CD4-positive, CD25-positive, alpha-beta regulatory T cell (primary cell): ENCODE data around the gene NAA15. TPM values are rescaled to one million over a fixed set of nuclear protein-coding genes. Genes with fewer than 3 reads are reported as not detected.

Experiments used
- ATAC-seq, 2 donors: fragments of 150-1000 bp; cut with Tn5 transposase; one replicate each; pipeline ENCODE4 v1.10.0; 2021; ENCODE audit warnings: low read depth in 2 of 2, moderate number of reproducible peaks in 2 of 2, moderate library complexity in 1 of 2
- DNase-seq, 3 donors: peaks; one replicate each; pipeline versions ENCODE4 v3.0.0 to v3.0.0-alpha.2; 2012 to 2022; ENCODE audit warnings: mixed read lengths in 1 of 3
- H3K27ac ChIP-seq: one replicate; pipeline ENCODE4 v1.7.0; 2013; ENCODE audit warnings: mild to moderate bottlenecking, low read length; ENCODE audit not compliant: insufficient read depth, poor library complexity, severe bottlenecking
- H3K27me3 ChIP-seq: one replicate; pipeline ENCODE4 v1.7.0; 2013; ENCODE audit warnings: low read length; ENCODE audit not compliant: control insufficient read depth, insufficient read depth
- H3K36me3 ChIP-seq: one replicate; pipeline ENCODE4 v1.7.0; 2013; ENCODE audit warnings: mild to moderate bottlenecking, low read length, moderate library complexity; ENCODE audit not compliant: control insufficient read depth, insufficient read depth
- H3K4me1 ChIP-seq: 2 replicates; pipeline ENCODE4 v1.7.0; 2013; ENCODE audit warnings: mild to moderate bottlenecking, low read length; ENCODE audit not compliant: insufficient read depth, control insufficient read depth, poor library complexity, severe bottlenecking
- H3K4me3 ChIP-seq: one replicate; pipeline ENCODE4 v1.7.0; 2013; ENCODE audit warnings: low read depth, mild to moderate bottlenecking, low read length, moderate library complexity
- H3K9me3 ChIP-seq, 2 experiments: 1 replicate in 1 of 2; 2 replicates in 1 of 2; pipeline ENCODE4 v1.7.0; 2013; ENCODE audit warnings: low read length in 2 of 2, mild to moderate bottlenecking in 1 of 2, moderate library complexity in 1 of 2; ENCODE audit not compliant: control insufficient read depth in 2 of 2
- H3K27ac Mint-ChIP-seq, 3 donors: one replicate each; pipeline ENCODE4 v1.8.0; 2020 to 2022; ENCODE audit warnings: mild to moderate bottlenecking in 3 of 3, mixed read lengths in 3 of 3, moderate library complexity in 2 of 3
- H3K27me3 Mint-ChIP-seq: one replicate; pipeline ENCODE4 v1.8.0; 2022; ENCODE audit warnings: mild to moderate bottlenecking, mixed read lengths
- H3K36me3 Mint-ChIP-seq: one replicate; pipeline ENCODE4 v1.8.0; 2020; ENCODE audit warnings: mixed read lengths
- H3K4me1 Mint-ChIP-seq, 4 donors: one replicate each; pipeline ENCODE4 v1.8.0; 2020 to 2022; ENCODE audit warnings: mixed read lengths in 4 of 4, mild to moderate bottlenecking in 1 of 4
- H3K4me3 Mint-ChIP-seq, 4 donors: one replicate each; pipeline ENCODE4 v1.8.0; 2020 to 2022; ENCODE audit warnings: mild to moderate bottlenecking in 4 of 4, mixed read lengths in 4 of 4, moderate library complexity in 3 of 4
- H3K9me3 Mint-ChIP-seq, 7 donors: one replicate each; pipeline ENCODE4 v1.8.0; 2020 to 2022; ENCODE audit warnings: mixed read lengths in 7 of 7, mild to moderate bottlenecking in 3 of 7, moderate library complexity in 2 of 7
- polyA plus RNA-seq, 4 donors: library from polyadenylated mRNA; unstranded; fragments of 300-500 nt; fragmentation: Illumina TruSeq; gene quantifications; one replicate each; pipeline ENCODE4 v1.2.3, GENCODE V29; 2021
- total RNA-seq: library from RNA; stranded (reverse); gene quantifications from one replicate; pipeline ENCODE4 v1.2.3, GENCODE V29; 2022

The NAA15 gene
- total and polyA plus RNA-seq, 5 donors from 2014 or later = 32.5 to 48.8 (median 35.4) TPM

DNA sequence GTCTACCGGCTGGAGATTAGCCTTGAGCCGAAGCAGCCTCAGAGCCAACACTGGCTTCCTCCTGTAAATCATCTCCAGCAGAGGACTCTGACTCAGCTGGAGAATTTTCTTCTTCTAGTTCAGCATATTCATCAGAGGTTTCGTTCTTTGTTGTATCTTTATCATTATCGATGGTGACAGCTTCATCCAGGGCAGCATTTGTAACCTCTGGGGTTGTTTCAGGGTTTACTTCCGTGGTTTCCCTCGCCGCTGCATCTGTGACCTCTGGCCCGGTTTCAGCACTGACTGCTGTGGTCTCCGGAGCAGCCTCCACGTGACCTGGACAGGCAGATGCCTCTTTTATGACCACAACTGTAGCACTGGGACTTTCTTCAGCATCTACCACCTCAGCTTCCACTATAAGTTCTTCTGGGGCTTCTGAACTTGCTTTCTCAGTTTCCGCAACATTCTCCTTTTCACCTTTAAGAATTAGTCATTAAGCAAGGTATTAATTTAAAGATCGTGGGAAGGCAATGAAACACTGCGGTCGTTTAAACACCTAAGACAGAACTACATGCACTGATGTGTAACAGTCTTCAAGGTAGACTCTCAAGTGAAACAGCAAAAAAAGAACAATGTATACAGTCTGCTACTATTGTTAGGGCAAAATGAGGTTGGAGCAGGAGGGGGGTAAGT lies 34.6 kb upstream of the NAA15 start:
- H3K36me3 Mint-ChIP-seq = no peaks in the 10 kb centered on the region
- no peaks in the 10 kb centered on the region for H3K9me3 Mint-ChIP-seq
- DNase-seq (peak; percentile 32 to 82 (median 46)), ATAC-seq (peak; percentile 80 to 90)
- H3K27ac Mint-ChIP-seq = peak overlapping the region; percentile 10 to 83 (median 54)
- peak overlapping the region; percentile 53 to 91 (median 86) for H3K4me3 Mint-ChIP-seq
- peaks cover 11% of the 10 kb centered on the region for H3K27me3 Mint-ChIP-seq
- Histone ChIP-seq H3K9me3 (no peaks in the 10 kb centered on the region), H3K36me3 (no peaks in the 10 kb centered on the region), H3K27me3 (no peaks in the 10 kb centered on the region), H3K4me1 (peaks cover 13% of the 10 kb centered on the region), H3K4me3 (peak overlapping the region; percentile 76), H3K27ac (peak overlapping the region; percentile 18)
- H3K4me1 Mint-ChIP-seq = peaks cover 7 to 18% (median 13%) of the 10 kb centered on the region in 4 donors

DNA sequence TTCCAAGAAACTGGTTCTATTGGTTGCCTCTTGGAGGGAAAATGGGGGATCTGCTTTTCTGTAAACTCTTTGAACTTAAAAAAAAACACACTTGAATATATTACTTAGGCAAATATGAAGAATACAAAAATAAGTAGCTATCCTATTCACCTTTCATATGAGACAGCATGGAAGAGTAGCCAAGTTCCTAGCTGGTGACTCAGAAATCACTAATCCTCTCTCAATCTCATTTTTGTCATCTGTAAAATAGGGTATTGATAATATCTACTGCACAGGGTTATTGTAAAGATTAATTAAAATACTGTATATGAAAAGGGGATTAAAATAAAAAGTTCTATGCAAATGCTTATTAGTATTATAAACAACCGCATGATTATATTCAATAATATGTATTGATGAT lies 34.0 kb upstream of the NAA15 start:
- H3K9me3 Mint-ChIP-seq = no peaks in the 10 kb centered on the region
- peak overlapping the region in 2 of 4 donors; percentile 83 to 91 for H3K4me3 Mint-ChIP-seq
- H3K36me3 ChIP-seq = no peaks in the 10 kb centered on the region
- peak overlapping the region; percentile 76 for H3K4me3 ChIP-seq
- ATAC-seq = no peak
- peak overlapping the region in 1 of 3 donors; percentile 83 for H3K27ac Mint-ChIP-seq
- peaks cover 11% of the 10 kb centered on the region for H3K27me3 Mint-ChIP-seq
- H3K4me1 Mint-ChIP-seq = peaks cover 7 to 18% (median 13%) of the 10 kb centered on the region in 4 donors
- H3K27me3 ChIP-seq = no peaks in the 10 kb centered on the region
- peaks cover 13% of the 10 kb centered on the region for H3K4me1 ChIP-seq
- H3K9me3 ChIP-seq = no peaks in the 10 kb centered on the region
- no peak overlapping the region for H3K27ac ChIP-seq
- no peak for DNase-seq
- H3K36me3 Mint-ChIP-seq = no peaks in the 10 kb centered on the region

DNA sequence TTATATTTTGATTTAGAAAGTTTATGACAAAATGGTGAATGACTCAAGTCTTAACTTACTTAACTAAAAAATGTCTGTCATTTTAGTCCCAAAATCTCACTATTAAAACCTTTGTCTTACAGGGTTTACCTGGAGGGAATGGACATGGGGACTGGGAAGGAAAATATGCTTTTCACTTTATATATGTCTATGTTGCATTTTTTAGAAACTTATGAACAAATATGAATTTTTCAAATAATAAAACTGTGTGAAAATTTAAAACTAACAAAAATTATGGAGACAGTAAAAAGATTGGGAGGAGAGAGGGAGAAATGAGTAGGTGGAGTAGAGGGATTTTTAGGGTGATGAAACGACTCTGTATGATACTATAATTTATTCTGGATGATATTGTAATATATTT lies 27.5 kb upstream of the NAA15 start:
- no peak overlapping the region for H3K27ac ChIP-seq

DNA sequence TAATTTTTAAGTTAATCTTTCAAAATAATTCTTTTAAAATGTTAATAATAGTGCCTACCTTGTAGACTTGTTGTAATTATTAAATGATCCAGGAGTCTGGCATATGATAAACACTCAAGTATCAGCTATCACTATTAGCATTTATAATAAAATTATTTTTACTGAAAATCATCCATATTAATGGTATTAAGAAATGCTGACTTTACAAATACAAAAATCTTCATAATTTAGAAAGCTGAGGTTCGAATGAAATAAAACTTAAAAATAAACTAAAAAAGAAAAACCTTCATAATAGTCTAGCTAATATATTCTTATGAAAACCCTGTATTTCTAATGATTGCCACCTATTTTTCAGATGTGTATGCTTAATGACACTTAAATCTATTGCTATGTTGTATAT lies 26.5 kb upstream of the NAA15 start:
- Mint-ChIP-seq H3K27me3 (peaks cover 39% of the 10 kb centered on the region), H3K36me3 (peaks cover 7% of the 10 kb centered on the region), H3K9me3 (peaks cover 0 to 2% (median 0%) of the 10 kb centered on the region in 7 donors), H3K4me3 (no peak overlapping the region), H3K4me1 (peaks cover 5 to 16% (median 10%) of the 10 kb centered on the region in 4 donors), H3K27ac (no peak overlapping the region)
- ATAC-seq = no peak
- no peak for DNase-seq
- Histone ChIP-seq H3K27me3 (peaks cover 29% of the 10 kb centered on the region), H3K27ac (no peak overlapping the region), H3K36me3 (no peaks in the 10 kb centered on the region), H3K9me3 (no peaks in the 10 kb centered on the region), H3K4me1 (peaks cover 14% of the 10 kb centered on the region), H3K4me3 (no peak overlapping the region)

More for the DNA sequence above, 27.5 kb upstream of the NAA15 start:
- peaks cover 7% of the 10 kb centered on the region for H3K36me3 Mint-ChIP-seq
- ATAC-seq = no peak
- H3K4me1 Mint-ChIP-seq = peaks cover 0 to 7% (median 4%) of the 10 kb centered on the region in 4 donors
- DNase-seq = no peak
- no peak overlapping the region for H3K27ac Mint-ChIP-seq
- Histone ChIP-seq H3K4me3 (no peak overlapping the region), H3K27me3 (peaks cover 24% of the 10 kb centered on the region), H3K36me3 (no peaks in the 10 kb centered on the region), H3K9me3 (no peaks in the 10 kb centered on the region), H3K4me1 (peaks cover 5% of the 10 kb centered on the region)
- H3K27me3 Mint-ChIP-seq = peaks cover 30% of the 10 kb centered on the region
- H3K4me3 Mint-ChIP-seq = no peak overlapping the region
- H3K9me3 Mint-ChIP-seq = no peaks in the 10 kb centered on the region

DNA sequence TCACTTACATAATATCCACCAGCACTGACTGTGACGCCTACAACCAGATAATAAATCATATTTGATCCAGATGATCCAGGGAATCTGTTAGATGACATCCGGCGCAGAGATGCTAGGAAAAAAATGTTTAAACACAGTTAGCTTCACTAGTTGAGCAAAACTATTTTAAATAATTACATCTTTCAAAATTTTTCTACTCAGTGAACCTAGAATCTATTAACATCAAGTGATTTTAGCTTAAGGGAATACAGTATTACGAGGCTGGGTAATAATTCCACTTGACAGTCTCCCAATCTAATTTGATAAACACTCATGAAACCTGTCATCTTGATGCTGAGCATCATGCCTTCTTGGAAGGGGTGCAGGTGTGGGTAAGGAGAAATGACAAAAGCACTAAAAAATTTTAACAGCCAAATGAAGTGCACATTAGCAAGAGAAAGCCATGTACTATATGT lies 26.0 kb upstream of the NAA15 start:
- no peak for ATAC-seq
- no peaks in the 10 kb centered on the region for H3K9me3 ChIP-seq
- no peak overlapping the region for H3K27ac ChIP-seq
- Mint-ChIP-seq H3K4me1 (peaks cover 5 to 21% (median 10%) of the 10 kb centered on the region in 4 donors), H3K27ac (no peak overlapping the region), H3K4me3 (peak overlapping the region in 1 of 4 donors; percentile 43), H3K36me3 (peaks cover 7% of the 10 kb centered on the region), H3K27me3 (peaks cover 44% of the 10 kb centered on the region), H3K9me3 (peaks cover 0 to 2% (median 0%) of the 10 kb centered on the region in 7 donors)
- peaks cover 19% of the 10 kb centered on the region for H3K4me1 ChIP-seq
- peaks cover 30% of the 10 kb centered on the region for H3K27me3 ChIP-seq
- no peak overlapping the region for H3K4me3 ChIP-seq
- H3K36me3 ChIP-seq = no peaks in the 10 kb centered on the region
- DNase-seq = no peak

DNA sequence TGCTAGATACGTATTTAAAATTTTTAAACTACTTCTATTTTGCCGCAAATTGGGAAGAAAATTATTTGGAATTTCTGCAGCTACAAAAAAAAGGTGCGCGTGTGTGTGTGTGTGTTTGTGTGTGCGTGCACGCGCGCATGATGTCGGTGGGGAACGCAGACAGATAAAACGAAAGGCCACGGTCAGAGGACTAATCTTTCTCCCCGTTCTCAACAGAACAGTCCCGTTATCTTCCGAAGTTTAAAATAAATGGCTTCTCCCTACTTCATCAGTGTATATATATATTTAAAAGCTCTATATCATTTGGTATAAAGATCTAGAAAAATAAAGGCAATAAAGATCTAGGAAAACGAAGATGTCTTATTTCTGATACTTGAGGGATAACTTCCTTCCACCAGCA lies 22.8 kb upstream of the NAA15 start:
- Histone ChIP-seq H3K27me3 (peaks cover 42% of the 10 kb centered on the region), H3K4me3 (no peak overlapping the region), H3K4me1 (peaks cover 19% of the 10 kb centered on the region), H3K9me3 (no peaks in the 10 kb centered on the region), H3K36me3 (no peaks in the 10 kb centered on the region), H3K27ac (no peak overlapping the region)
- Mint-ChIP-seq H3K27ac (no peak overlapping the region), H3K9me3 (peaks cover 0 to 2% (median 0%) of the 10 kb centered on the region in 7 donors), H3K4me3 (peak overlapping the region; percentile 11 to 78 (median 62)), H3K36me3 (peaks cover 7% of the 10 kb centered on the region), H3K4me1 (peaks cover 5 to 25% (median 12%) of the 10 kb centered on the region in 4 donors), H3K27me3 (peaks cover 73% of the 10 kb centered on the region)
- ATAC-seq (no peak), DNase-seq (no peak)

DNA sequence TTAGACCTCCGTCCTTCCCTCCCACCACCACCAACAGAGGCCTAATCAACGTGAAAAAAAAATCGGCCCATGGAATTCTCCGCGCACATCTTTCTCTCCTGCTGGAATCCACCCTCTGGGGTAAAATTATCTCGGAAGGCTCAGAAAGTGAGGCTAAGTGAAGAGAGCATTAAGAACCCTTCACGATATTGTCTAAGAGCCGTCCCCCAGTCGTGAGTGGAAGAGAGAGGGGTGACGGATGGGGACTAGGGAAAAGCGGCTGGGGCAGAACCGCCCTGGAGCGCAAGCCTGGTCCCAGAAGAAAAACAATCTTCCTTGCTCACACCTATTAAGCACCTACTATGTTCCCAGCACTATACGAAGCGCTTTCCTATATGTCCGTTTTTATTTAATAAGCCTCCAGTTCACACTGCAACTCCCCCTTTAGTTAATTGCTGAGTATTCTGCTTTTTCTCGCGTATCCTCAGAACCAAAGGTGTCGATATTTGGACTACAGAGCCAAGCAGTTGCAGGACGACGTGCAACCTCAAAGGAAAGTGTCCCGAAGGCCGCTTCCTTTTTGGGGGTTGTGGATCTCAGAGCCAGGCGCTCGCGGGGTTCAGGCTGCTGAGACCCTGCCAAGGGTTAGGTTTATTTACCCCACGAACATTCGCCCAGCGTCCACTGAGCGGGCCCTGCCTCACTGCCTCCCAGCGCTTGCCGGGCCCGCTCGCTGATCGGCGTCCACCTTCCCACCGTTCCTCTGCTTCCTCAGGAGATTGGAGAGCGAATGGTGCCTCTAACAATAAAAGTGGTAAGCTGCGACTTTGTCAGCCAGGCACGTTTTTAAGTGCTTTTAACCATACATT lies 22.2 kb upstream of the NAA15 start:
- H3K27me3 Mint-ChIP-seq = peaks cover 75% of the 10 kb centered on the region
- peaks cover 4% of the 10 kb centered on the region for H3K36me3 Mint-ChIP-seq
- Histone ChIP-seq H3K4me1 (peaks cover 19% of the 10 kb centered on the region), H3K27me3 (peaks cover 42% of the 10 kb centered on the region), H3K27ac (no peak overlapping the region), H3K9me3 (peaks cover 0 to 3% of the 10 kb centered on the region in 2 experiments), H3K4me3 (peak overlapping the region; percentile 53), H3K36me3 (no peaks in the 10 kb centered on the region)
- peak in 1 of 3 donors; percentile 9 for DNase-seq
- H3K27ac Mint-ChIP-seq = no peak overlapping the region
- no peak for ATAC-seq
- peak overlapping the region; percentile 11 to 78 (median 64) for H3K4me3 Mint-ChIP-seq
- H3K9me3 Mint-ChIP-seq = peaks cover 0 to 2% (median 0%) of the 10 kb centered on the region in 7 donors
- H3K4me1 Mint-ChIP-seq = peaks cover 5 to 25% (median 12%) of the 10 kb centered on the region in 4 donors
